Mucosa of rectum (tissue), 2 donors: ENCODE measurements around the gene CACNG1.
A peak's percentile ranks its signal among the peaks of the same experiment; 100 is the strongest.
"Not testable (repeated sequence)": the region's sequence is repeated elsewhere in the genome, so short reads cannot be mapped to it uniquely, and the experiment has no call there.

Experiments used
- H3K27ac ChIP-seq, 2 donors: one replicate each; pipeline ENCODE4 v1.7.0; 2013; ENCODE audit warnings: inconsistent platforms in 2 of 2, low read depth in 2 of 2, low read length in 2 of 2
- H3K27me3 ChIP-seq, 2 donors: one replicate each; pipeline ENCODE4 v1.7.0; 2013; ENCODE audit warnings: low read length in 2 of 2; ENCODE audit not compliant: control insufficient read depth in 2 of 2, insufficient read depth in 2 of 2
- H3K36me3 ChIP-seq, 2 donors: one replicate each; pipeline ENCODE4 v1.7.0; 2013; ENCODE audit warnings: low read length in 2 of 2; ENCODE audit not compliant: control insufficient read depth in 2 of 2, insufficient read depth in 2 of 2
- H3K4me1 ChIP-seq, 2 donors: one replicate each; pipeline ENCODE4 v1.7.0; 2013; ENCODE audit warnings: low read length in 2 of 2, mild to moderate bottlenecking in 1 of 2; ENCODE audit not compliant: control insufficient read depth in 2 of 2, insufficient read depth in 2 of 2
- H3K4me3 ChIP-seq, 2 donors: one replicate each; pipeline ENCODE4 v1.7.0; 2013; ENCODE audit warnings: low read length in 2 of 2
- H3K9ac ChIP-seq, 2 donors: one replicate each; pipeline ENCODE4 v1.7.0; 2013; ENCODE audit warnings: low read length in 2 of 2, low read depth in 1 of 2, mild to moderate bottlenecking in 1 of 2
- H3K9me3 ChIP-seq, 2 donors: one replicate each; pipeline ENCODE4 v1.7.0; 2013; ENCODE audit warnings: low read length in 2 of 2; ENCODE audit not compliant: control insufficient read depth in 2 of 2
- donor health status: healthy.
- donor health status: Normal muscosa, but diverticular disease.

The CACNG1 gene

GRCh38 chr17:67041119-67041518, 3.2 kb upstream of the CACNG1 start:
- not testable (repeated sequence) for H3K9ac ChIP-seq, H3K9me3 ChIP-seq, H3K27ac ChIP-seq, H3K36me3 ChIP-seq, H3K4me1 ChIP-seq, H3K27me3 ChIP-seq, H3K4me3 ChIP-seq

DNA sequence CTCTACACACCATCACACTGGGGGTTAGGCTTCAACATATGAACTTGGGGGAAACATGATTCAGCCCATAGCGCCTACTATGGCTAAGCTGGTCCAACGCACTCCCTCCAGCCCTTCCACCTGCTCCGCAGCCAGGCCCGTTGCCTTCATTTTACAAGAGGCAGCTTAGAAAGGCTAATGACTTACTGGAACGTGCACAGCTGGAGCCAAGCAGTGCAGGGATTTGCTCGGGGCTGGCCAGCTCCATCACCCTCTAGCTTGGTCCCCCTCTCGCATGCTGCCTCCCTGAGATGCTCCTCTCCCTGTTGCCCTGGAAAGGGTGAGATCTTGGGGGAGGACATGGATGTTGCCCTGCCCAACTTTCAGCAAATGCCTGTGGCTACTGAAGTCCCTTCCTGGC, 2.8 kb upstream of the CACNG1 start:
- Histone ChIP-seq H3K9me3 (no peaks in the 10 kb centered on the region), H3K27ac (no peak overlapping the region), H3K27me3 (peaks cover 0 to 2% of the 10 kb centered on the region in 2 donors), H3K4me3 (no peak overlapping the region), H3K9ac (no peak overlapping the region), H3K4me1 (peaks cover 0 to 12% of the 10 kb centered on the region in 2 donors), H3K36me3 (no peaks in the 10 kb centered on the region)

- Histone ChIP-seq H3K36me3 (no peaks in the 10 kb centered on the region), H3K4me1 (peaks cover 0 to 18% of the 10 kb centered on the region in 2 donors), H3K9me3 (no peaks in the 10 kb centered on the region), H3K4me3 (no peak overlapping the region), H3K9ac (no peak overlapping the region), H3K27ac (no peak overlapping the region), H3K27me3 (peaks cover 0 to 2% of the 10 kb centered on the region in 2 donors)
These were observed 2.1 kb upstream of the CACNG1 start for GRCh38 chr17:67041941-67042899.

DNA sequence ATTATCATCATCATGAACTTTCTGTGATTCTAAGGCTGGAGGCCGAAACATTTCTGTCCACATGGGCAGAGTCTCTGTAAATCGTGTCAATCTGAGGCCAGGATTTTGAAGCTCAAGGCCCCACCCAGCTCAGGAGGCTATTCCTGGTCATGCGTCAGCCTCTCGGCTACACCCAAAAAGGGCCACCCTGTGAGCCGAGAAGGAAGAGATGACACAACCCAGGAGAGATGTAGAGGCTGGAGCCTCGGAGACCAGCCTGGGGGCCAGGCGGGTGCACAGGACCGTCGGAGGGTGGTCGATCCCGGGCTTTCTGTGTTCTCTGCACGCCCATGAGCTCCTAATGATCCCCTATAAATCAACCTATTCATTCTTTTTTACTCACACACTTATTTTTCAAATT, 1.1 kb upstream of the CACNG1 start:
- Histone ChIP-seq H3K36me3 (no peaks in the 10 kb centered on the region), H3K9ac (no peak overlapping the region), H3K9me3 (no peaks in the 10 kb centered on the region), H3K4me3 (no peak overlapping the region), H3K4me1 (peaks cover 0 to 18% of the 10 kb centered on the region in 2 donors), H3K27me3 (peaks cover 0 to 2% of the 10 kb centered on the region in 2 donors), H3K27ac (no peak overlapping the region)

- Histone ChIP-seq H3K4me3 (no peak overlapping the region), H3K27me3 (peaks cover 0 to 2% of the 10 kb centered on the region in 2 donors), H3K36me3 (no peaks in the 10 kb centered on the region), H3K9me3 (peaks cover 2 to 6% of the 10 kb centered on the region in 2 donors), H3K27ac (no peak overlapping the region), H3K4me1 (peaks cover 0 to 18% of the 10 kb centered on the region in 2 donors), H3K9ac (no peak overlapping the region)
These were observed 586 bp downstream of the CACNG1 start for GRCh38 chr17:67044940-67045339.

- peak overlapping the region; percentile 24 to 30 for H3K9ac ChIP-seq
- peak overlapping the region; percentile 40 to 63 for H3K27ac ChIP-seq
- H3K4me1 ChIP-seq = peaks cover 0 to 18% of the 10 kb centered on the region in 2 donors
- H3K4me3 ChIP-seq = peak overlapping the region in 1 of 2 donors; percentile 20
- no peaks in the 10 kb centered on the region for H3K36me3 ChIP-seq
- peaks cover 0 to 2% of the 10 kb centered on the region in 2 donors for H3K27me3 ChIP-seq
- peaks cover 3 to 6% of the 10 kb centered on the region in 2 donors for H3K9me3 ChIP-seq
These were observed 2.0 kb downstream of the CACNG1 start for GRCh38 chr17:67046398-67046797.

GRCh38 chr17:67047382-67047781, 3.0 kb downstream of the CACNG1 start:
- Histone ChIP-seq H3K27ac (no peak overlapping the region), H3K9me3 (peaks cover 3 to 6% of the 10 kb centered on the region in 2 donors), H3K36me3 (no peaks in the 10 kb centered on the region), H3K27me3 (peaks cover 0 to 2% of the 10 kb centered on the region in 2 donors), H3K4me3 (no peak overlapping the region), H3K9ac (no peak overlapping the region), H3K4me1 (peaks cover 0 to 20% of the 10 kb centered on the region in 2 donors)

- H3K4me3 ChIP-seq = no peak overlapping the region
- no peaks in the 10 kb centered on the region for H3K36me3 ChIP-seq
- no peak overlapping the region for H3K9ac ChIP-seq
- peaks cover 0 to 25% of the 10 kb centered on the region in 2 donors for H3K4me1 ChIP-seq
- no peak overlapping the region for H3K27ac ChIP-seq
- H3K27me3 ChIP-seq = peaks cover 0 to 2% of the 10 kb centered on the region in 2 donors
- H3K9me3 ChIP-seq = peaks cover 3 to 6% of the 10 kb centered on the region in 2 donors
These were observed 4.8 kb downstream of the CACNG1 start for GRCh38 chr17:67049025-67049739.

GRCh38 chr17:67050066-67050465, 5.7 kb downstream of the CACNG1 start:
- Histone ChIP-seq H3K27ac (no peak overlapping the region), H3K9me3 (peaks cover 3 to 6% of the 10 kb centered on the region in 2 donors), H3K4me3 (no peak overlapping the region), H3K36me3 (no peaks in the 10 kb centered on the region), H3K9ac (no peak overlapping the region), H3K27me3 (peaks cover 0 to 2% of the 10 kb centered on the region in 2 donors), H3K4me1 (peaks cover 0 to 25% of the 10 kb centered on the region in 2 donors)
